ENCODE data around the gene DGCR6L.
"Not testable (repeated sequence)": the region's sequence is repeated elsewhere in the genome, so short reads cannot be mapped to it uniquely, and the experiment has no call there.

Gene DGCR6L

DNA sequence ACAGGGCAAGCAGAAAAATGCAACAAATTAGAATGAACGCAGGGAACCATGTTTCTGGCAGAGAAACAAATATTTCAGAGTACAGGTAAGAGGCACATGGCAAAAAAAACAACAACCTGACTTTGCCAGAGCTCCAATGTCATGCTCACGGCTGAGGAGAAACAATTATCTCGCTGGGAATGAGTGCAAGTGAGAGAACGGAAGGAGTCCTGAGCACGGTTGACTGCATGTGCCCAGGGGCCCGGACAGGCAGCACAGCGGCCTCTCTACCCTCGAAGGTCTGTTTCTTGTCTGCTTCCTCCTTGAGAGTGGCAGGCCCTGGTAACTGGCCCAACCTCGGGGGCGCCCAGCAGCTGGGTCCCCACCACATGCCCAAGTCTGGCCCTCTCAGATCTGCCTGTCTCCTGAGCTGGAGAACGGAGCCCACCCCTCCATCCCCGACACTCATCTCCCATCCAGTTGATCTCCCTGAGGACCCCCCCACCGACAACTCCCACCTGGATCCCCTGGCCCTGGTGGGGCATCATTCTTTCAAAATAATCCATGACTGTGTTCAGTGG lies 27.1 kb downstream of the DGCR6L start:
- in situ Hi-C loops (cut with MboI; ENCODE audit: low sequenced_read_pairs) = no loop called here

GRCh38 chr22:20292108-20292507 lies 27.8 kb downstream of the DGCR6L start:
- in situ Hi-C loops (cut with MboI; ENCODE audit: low sequenced_read_pairs) = no loop called here

DNA sequence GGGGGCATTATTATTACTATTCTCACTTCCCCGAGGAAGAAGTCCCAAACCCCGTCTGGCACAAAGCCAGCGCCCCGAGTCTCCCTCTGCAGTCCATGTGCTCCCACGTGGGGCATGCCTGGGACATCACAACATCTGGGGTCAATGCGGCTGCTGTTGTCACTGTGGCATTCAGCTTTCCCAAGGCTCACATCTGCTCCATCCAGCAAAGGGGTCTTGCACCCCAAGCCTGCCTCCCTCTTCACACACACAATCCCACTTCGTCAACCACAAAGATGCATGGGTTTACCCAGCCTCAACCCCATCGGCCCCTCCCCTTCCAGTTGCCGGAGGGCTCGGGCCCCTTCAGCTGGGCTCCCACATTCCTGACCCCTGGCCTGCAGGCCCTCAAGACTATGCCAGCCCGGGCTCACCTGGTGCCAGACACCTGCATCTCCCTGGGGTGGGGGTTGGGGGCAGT lies 28.2 kb downstream of the DGCR6L start:
- in situ Hi-C loops (cut with MboI; ENCODE audit: low sequenced_read_pairs) = no loop called here

- in situ Hi-C loops (cut with MboI; ENCODE audit: low sequenced_read_pairs) = no loop called here
Measured at GRCh38 chr22:20291249-20291586, 28.6 kb downstream of the DGCR6L start.

DNA sequence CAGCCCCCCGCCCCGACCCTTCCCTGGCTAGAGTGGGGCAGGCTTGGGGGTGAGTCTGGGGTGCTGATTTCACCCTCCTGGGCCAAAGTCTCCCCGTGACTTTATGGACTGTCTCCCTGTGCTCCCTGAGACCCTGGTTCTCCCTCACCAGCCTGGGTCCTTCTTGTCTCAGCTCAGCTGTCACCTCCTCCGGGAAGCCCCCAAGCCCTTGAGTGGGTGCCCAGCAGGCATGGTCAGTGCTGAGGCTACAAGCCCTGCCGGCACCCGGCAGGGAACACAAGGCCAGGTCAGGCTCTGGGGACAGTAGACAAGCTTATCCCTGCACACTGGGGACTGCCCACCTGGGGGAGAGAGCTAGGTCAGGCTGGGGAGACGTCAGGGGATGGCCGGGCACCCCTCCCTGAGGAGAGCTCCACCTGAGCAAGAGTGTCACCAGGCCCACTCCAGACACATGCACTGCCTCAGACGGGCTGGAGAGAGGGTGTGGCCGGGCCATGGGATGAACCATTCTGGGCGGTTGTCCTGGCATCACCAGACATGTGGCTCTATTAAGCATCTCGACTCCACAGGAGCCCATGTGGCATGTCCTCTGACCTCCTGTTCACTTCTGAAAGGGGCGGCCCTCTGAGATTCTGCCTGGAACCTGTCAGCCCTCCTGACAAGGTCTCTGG lies 29.1 kb downstream of the DGCR6L start:
- in situ Hi-C loops (cut with MboI; ENCODE audit: low sequenced_read_pairs) = no loop called here

DNA sequence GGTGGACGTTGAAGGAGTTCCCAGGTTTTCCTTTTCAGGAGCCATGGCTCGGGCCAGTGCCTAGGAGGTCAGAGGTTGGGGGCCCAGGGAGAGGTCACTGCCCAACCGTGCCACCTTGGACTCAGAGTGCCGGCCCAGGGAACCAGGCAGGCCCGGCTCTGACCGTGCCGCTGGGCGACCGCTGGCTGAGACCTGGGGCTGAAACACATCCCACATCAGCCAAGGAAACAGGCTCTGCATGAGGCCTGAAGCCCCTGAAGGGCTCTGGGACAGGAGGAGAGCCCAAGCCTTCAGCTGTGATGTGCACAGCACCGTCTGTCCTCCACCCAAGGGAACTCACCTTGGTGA lies 29.8 kb downstream of the DGCR6L start:
- in situ Hi-C loops (cut with MboI; ENCODE audit: low sequenced_read_pairs) = no loop called here

DNA sequence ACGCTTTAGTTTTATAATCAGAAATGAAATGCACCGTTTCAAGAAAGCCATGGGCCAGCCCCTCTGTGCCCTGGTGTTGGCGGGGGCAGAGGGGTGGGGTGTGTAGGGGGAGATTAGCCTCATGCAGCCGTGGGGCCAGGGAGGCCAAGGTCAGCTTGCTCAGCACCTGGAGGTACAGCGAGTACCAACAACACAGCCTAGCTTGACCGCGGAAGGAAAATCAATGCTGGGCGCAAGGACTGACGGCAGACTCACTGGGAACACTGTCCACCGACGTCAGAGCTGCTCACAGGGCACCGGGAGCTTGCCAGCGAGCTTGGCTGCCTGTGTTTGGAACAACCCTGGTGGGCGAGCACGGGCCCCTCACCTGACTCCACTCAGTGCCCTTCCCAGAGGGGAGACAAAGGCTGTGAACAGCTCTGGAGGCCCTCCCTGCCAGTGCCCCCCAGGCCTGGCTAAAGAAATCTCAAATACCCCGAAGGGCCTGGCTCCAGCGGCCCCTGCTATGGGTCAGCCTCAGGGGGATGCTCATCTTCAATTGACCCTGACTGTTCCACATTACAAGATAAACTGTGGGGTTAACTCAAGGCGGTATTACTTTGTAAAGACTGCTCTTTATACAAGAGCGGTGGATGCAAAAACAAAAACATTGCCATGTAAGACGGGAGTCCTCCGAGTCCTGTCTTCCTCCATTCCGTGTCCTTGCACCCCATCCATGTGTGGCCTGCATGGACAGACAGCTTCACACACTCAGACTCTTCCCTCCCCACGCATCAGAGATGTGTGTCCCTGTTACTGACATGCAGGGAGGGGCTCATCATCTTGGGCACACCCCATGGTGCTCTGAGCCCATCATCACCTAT lies 30.4 kb downstream of the DGCR6L start:
- in situ Hi-C loops (cut with MboI; ENCODE audit: low sequenced_read_pairs) = not testable (repeated sequence)

- in situ Hi-C loops (cut with MboI; ENCODE audit: low sequenced_read_pairs) = not testable (repeated sequence)
Measured at GRCh38 chr22:20286784-20287423, 33.0 kb downstream of the DGCR6L start.

DNA sequence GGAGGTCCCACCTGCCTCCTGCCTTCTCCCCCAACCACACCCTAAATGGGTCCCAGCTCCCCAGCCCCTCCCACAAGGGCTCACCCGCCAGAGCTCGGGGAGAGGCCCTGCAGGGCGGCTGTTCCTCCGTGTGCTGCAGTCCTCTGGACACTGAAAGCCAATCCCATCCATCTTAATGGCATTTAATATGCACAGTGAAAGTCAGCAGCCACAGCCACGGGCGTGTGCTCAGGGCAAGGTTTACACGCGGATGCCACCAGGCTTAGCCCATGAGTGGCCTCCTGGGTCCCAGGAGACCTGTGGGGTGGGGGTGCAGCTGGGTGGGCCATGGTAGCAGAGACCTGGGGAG lies 33.6 kb downstream of the DGCR6L start:
- in situ Hi-C loops (cut with MboI; ENCODE audit: low sequenced_read_pairs) = not testable (repeated sequence)

- in situ Hi-C loops (cut with MboI; ENCODE audit: low sequenced_read_pairs) = not testable (repeated sequence)
Measured at GRCh38 chr22:20285473-20286311, 34.2 kb downstream of the DGCR6L start.

- in situ Hi-C loops (cut with MboI; ENCODE audit: low sequenced_read_pairs) = no loop called here
Measured at GRCh38 chr22:20284471-20285086, 35.3 kb downstream of the DGCR6L start.

DNA sequence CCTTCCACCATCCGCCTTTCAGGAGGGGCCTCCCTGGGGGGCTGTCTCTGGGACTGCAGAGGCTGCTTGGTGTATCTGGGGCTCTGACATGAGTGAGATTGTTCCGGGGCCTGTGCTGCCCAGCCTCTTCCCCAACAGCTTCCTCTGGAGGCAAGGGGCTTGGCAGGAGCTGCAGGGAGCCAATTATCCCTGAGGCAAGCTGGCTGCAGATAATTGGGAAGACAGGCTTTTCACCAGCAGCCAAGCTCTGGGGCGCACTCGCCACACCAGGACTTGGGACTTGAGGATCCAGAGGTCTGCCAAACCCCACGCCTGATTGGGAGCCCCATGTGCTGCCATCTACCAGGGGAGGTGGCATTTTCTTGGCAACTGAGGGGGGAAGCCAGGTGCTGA lies 36.2 kb downstream of the DGCR6L start:
- in situ Hi-C loops (cut with MboI; ENCODE audit: low sequenced_read_pairs) = no loop called here

DNA sequence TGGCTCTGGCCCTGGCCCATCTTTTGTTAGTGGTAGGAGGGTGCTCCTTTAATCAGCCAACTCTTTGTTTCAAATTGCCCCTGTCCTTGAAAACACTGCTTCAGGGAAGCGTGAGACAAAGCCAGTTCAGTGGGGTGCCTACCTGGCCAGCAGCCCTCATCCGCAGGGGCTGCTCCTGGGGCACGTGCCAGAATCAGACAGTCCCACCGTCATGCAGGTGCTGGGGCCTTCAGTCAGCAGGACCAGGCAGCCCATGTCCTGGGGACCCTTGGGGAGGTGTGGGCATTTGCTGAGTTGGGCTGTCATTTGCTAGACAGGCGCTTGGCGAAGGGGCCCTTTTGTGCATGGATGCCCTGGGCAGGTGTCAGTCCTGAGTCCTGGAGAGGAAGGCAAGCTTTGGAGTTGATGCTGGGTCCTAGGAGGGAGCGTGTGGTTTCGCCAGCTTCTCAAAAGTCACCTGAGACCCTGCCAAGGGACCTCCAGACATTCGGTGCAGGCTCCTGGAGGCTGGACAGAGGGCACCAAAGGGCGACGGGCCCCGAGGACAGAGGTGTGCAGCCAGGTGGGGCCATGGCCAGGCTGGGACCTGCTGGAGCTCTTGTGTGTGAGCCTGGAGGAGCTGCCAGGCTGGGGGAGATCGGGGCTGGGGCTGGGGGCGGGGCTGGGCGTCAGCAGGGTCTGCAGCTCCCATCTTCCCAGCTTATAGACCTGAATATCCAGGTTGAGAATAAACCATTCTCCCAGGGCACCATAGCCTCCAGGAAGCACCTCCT lies 36.8 kb downstream of the DGCR6L start:
- in situ Hi-C loops (cut with MboI; ENCODE audit: low sequenced_read_pairs) = no loop called here

- in situ Hi-C loops (cut with MboI; ENCODE audit: low sequenced_read_pairs) = no loop called here
Measured at GRCh38 chr22:20281891-20282290, 38.0 kb downstream of the DGCR6L start.

DNA sequence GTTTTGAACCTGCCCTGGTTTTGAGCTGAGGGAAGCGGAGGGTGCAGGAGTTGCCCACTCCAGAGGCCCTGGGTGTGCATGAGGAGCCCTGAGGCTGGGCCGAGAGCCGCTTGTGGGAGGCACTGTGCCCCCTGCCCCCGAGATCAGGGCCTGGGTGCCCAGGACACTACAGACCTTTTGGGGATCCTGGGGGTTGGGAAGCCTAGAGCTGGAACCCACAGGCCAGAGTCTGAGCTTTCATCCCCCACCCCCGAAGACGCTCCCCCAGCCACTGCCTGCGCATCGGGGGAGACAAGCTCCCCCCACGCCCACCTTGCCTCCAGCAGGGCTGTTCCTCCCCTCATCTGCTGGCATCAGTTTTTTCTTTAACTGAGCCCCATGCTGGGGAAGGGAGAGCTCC lies 38.4 kb downstream of the DGCR6L start:
- in situ Hi-C loops (cut with MboI; ENCODE audit: low sequenced_read_pairs) = not testable (repeated sequence)

GRCh38 chr22:20280866-20281265 lies 39.0 kb downstream of the DGCR6L start:
- in situ Hi-C loops (cut with MboI; ENCODE audit: low sequenced_read_pairs) = no loop called here

GRCh38 chr22:20280163-20280562 lies 39.7 kb downstream of the DGCR6L start:
- in situ Hi-C loops (cut with MboI; ENCODE audit: low sequenced_read_pairs) = not testable (repeated sequence)

- in situ Hi-C loops (cut with MboI; ENCODE audit: low sequenced_read_pairs) = no loop called here
Measured at GRCh38 chr22:20279662-20280134, 40.2 kb downstream of the DGCR6L start.

DNA sequence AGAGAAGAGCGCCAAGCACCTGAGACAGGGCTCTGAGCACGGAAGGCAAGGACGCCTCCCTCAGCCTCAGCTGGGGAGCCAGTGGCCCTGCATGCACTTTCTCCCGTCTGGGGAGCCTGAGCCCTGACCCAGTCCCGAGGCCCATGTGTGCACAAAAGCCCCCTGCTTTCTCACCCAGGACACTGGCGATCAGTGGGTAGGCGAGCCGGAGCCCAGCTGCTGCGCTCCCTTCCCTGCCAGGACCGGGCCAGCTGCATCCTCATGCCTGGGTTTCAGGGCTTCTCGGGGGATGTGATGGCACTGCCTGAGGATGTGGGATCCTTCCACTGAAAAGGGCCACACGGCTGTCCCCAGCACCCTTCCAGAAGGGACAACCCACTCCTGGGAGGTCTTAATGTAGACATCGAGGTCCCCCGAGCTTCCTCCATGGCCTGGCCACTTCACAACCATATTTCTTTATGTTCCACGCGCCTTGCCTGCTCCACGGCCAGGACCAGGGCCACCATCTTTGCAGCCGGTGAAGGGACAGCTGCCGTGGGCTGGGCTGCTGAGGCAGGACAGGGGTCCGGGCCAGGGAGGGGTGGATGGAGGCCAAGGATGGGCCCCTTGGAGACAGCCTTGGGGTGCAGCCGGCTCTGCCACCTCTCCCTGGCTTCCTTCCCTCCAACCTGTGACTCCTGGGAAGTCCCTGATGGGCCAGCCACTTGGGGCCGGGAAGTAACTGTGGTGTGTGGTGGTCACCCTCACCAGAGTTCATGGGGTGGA lies 41.0 kb downstream of the DGCR6L start:
- in situ Hi-C loops (cut with MboI; ENCODE audit: low sequenced_read_pairs) = not testable (repeated sequence)

Measured in HL-60/S4 treated with retinoic acid at 250 ng/mL for 4 days and 3 days (cell line).